Measurements from ENCODE around the gene TUNAR. TPM values are rescaled to one million over a fixed set of nuclear protein-coding genes. Genes with fewer than 3 reads are reported as not detected.

Gene TUNAR
- total and polyA plus RNA-seq, 10 donors: 0.03 to 0.69 (median 0.35) TPM; not detected in 5

- Histone ChIP-seq H3K4me1 (no peaks in the 10 kb centered on the region), H3K27ac (no peak overlapping the region), H3K9me3 (no peaks in the 10 kb centered on the region), H3K36me3 (no peaks in the 10 kb centered on the region), H3K4me3 (no peak overlapping the region), H3K27me3 (replicated peaks in 1 of 7) (peaks cover 0 to 23% (median 0%) of the 10 kb centered on the region in 7 donors)
- intact Hi-C loops (cut with DNase I; ENCODE audit: low total_unique reads): no loop called here
- DNase-seq: no peak
- WGBS, 5 donors: 41 to 52% (median 44%) methylated on average over 7 of the region's 7 CpGs
- TF ChIP-seq CTCF (IDR thresholded peaks at IDR 0.05 in 8 of 11, conservative IDR thresholded peaks at IDR 0.05 in 3 of 11) (no peak), POLR2A (IDR thresholded peaks at IDR 0.05) (no peak), POLR2AphosphoS5 (IDR thresholded peaks at IDR 0.05) (no peak)
These were observed 38.7 kb downstream of the TUNAR start for GRCh38 chr14:95915330-95915729.

- intact Hi-C loops (cut with DNase I; ENCODE audit: low total_unique reads): no loop called here
- TF ChIP-seq POLR2AphosphoS5 (IDR thresholded peaks at IDR 0.05) (no peak), POLR2A (IDR thresholded peaks at IDR 0.05) (no peak), CTCF (IDR thresholded peaks at IDR 0.05 in 8 of 11, conservative IDR thresholded peaks at IDR 0.05 in 3 of 11) (no peak)
- 9 to 12% (median 12%) methylated on average over 6 of the region's 6 CpGs for WGBS, 5 donors
These were observed 41.8 kb downstream of the TUNAR start for GRCh38 chr14:95918466-95918865.

GRCh38 chr14:95920769-95921438 lies 44.3 kb downstream of the TUNAR start:
- Histone ChIP-seq H3K27ac (no peak overlapping the region), H3K9me3 (no peaks in the 10 kb centered on the region), H3K27me3 (replicated peaks in 1 of 7) (peaks cover 0 to 15% (median 0%) of the 10 kb centered on the region in 7 donors), H3K36me3 (no peaks in the 10 kb centered on the region), H3K4me1 (no peaks in the 10 kb centered on the region), H3K4me3 (no peak overlapping the region)
- WGBS, 5 donors: 71 to 80% (median 73%) methylated on average over 11 of the region's 11 CpGs
- TF ChIP-seq POLR2A (IDR thresholded peaks at IDR 0.05): no peak
- no peak for TF ChIP-seq CTCF (IDR thresholded peaks at IDR 0.05 in 8 of 11, conservative IDR thresholded peaks at IDR 0.05 in 3 of 11)
- no peak for TF ChIP-seq POLR2AphosphoS5 (IDR thresholded peaks at IDR 0.05)
- intact Hi-C loops (cut with DNase I; ENCODE audit: low total_unique reads): no loop called here
- DNase-seq: no peak

More at GRCh38 chr14:95918466-95918865, 41.8 kb downstream of the TUNAR start:
- H3K27ac ChIP-seq: no peak overlapping the region
- peaks cover 0 to 22% (median 0%) of the 10 kb centered on the region in 7 donors for H3K27me3 ChIP-seq (replicated peaks in 1 of 7)
- H3K36me3 ChIP-seq: no peaks in the 10 kb centered on the region
- no peak for DNase-seq
- no peaks in the 10 kb centered on the region for H3K4me1 ChIP-seq
- no peak overlapping the region for H3K4me3 ChIP-seq
- no peaks in the 10 kb centered on the region for H3K9me3 ChIP-seq

- intact Hi-C loops (cut with DNase I; ENCODE audit: low total_unique reads): no loop called here
- no peaks in the 10 kb centered on the region for H3K4me1 ChIP-seq
- peaks cover 0 to 22% (median 0%) of the 10 kb centered on the region in 7 donors for H3K27me3 ChIP-seq (replicated peaks in 1 of 7)
- no peak overlapping the region for H3K4me3 ChIP-seq
- WGBS, 5 donors: 83 to 91% (median 84%) methylated on average over 4 of the region's 4 CpGs
- H3K27ac ChIP-seq: no peak overlapping the region
- H3K36me3 ChIP-seq: no peaks in the 10 kb centered on the region
- no peaks in the 10 kb centered on the region for H3K9me3 ChIP-seq
- DNase-seq: no peak
- no peak for TF ChIP-seq CTCF (IDR thresholded peaks at IDR 0.05 in 8 of 11, conservative IDR thresholded peaks at IDR 0.05 in 3 of 11)
- no peak for TF ChIP-seq POLR2AphosphoS5 (IDR thresholded peaks at IDR 0.05)
- TF ChIP-seq POLR2A (IDR thresholded peaks at IDR 0.05): no peak
These were observed 45.4 kb downstream of the TUNAR start for GRCh38 chr14:95922080-95922479.

Measured in spleen (tissue), 11 donors.